ENCODE data around the gene DNAJA3.

Gene DNAJA3

DNA sequence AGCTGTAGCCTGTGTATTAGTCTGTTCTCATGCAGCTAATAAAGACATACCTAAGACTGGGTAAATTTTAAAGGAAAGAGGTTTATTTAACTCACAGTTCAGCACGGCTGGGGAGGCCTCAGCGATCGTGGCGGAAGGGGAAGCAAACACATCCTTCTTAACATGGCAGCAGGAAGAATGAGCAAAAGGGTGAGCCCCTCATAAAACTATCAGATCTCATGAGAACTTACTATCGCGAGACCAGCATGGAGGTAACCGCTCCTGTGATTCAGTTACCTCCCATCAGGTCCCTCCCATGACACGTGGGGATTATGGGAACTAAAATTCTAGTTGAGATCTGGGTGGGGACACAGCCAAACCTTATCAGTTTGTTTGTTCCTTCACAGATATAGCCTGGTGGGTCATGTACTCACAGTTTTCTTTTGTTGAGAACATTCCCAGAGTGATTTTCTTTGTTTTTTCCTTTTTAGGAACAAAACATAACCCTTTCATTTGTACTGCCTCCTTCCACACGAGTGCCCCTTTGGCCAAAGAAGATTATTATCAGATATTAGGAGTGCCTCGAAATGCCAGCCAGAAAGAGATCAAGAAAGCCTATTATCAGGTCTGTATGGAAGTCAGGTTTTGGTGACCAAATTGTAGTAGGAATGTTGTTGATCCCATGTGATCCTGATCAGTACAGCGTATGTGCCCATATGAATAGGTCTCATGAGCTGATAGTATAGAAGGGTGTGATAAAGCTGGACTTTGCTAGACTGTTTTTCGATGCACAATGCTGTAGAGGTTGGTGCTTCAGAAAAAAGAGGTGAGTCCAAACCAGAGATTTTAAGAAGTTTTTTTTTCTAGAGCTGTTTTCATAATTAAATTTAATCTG lies 8.5 kb downstream of the DNAJA3 start:
- peaks cover 62% of the 10 kb centered on the region for H3K36me3 ChIP-seq (ENCODE audit: insufficient read depth, low read depth, low read length)

GRCh38 chr16:4435337-4436067 lies 9.8 kb downstream of the DNAJA3 start:
- H3K27ac ChIP-seq (ENCODE audit: low read length), result no peak overlapping the region
- peaks cover 75% of the 10 kb centered on the region for H3K36me3 ChIP-seq (ENCODE audit: insufficient read depth, low read depth, low read length)
- no peaks in the 10 kb centered on the region for H3K27me3 ChIP-seq (ENCODE audit: insufficient read depth, low read length)
- H3K9me3 ChIP-seq (ENCODE audit: insufficient read depth, low read depth, low read length), result no peaks in the 10 kb centered on the region
- no peak overlapping the region for H3K9ac ChIP-seq (ENCODE audit: low read depth, low read length)
- H3K4me1 ChIP-seq (ENCODE audit: insufficient read depth, low read length), result no peaks in the 10 kb centered on the region
- H3K4me3 ChIP-seq (ENCODE audit: low read length), result no peak overlapping the region

More for the DNA sequence above, 8.5 kb downstream of the DNAJA3 start:
- H3K9ac ChIP-seq (ENCODE audit: low read depth, low read length), result no peak overlapping the region
- H3K4me3 ChIP-seq (ENCODE audit: low read length), result no peak overlapping the region
- H3K9me3 ChIP-seq (ENCODE audit: insufficient read depth, low read depth, low read length), result no peaks in the 10 kb centered on the region
- H3K4me1 ChIP-seq (ENCODE audit: insufficient read depth, low read length), result no peaks in the 10 kb centered on the region
- no peaks in the 10 kb centered on the region for H3K27me3 ChIP-seq (ENCODE audit: insufficient read depth, low read length)
- no peak overlapping the region for H3K27ac ChIP-seq (ENCODE audit: low read length)

DNA sequence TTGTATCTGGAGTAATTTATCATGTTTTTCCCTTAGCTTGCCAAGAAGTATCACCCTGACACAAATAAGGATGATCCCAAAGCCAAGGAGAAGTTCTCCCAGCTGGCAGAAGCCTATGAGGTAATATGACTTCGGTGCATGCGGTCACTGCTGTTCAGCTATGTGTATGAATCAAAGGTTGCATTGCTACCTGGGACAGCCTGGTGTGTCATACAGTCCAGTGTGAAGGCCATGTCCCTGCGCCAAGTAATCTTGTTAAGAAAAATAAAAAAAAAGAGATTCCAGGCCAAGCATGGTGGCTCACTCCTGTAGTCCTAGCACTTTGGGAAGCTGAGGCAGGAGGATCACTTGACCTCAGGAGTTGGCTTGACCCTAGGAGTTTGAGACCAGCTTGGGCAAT lies 11.7 kb downstream of the DNAJA3 start:
- Histone ChIP-seq H3K36me3 (ENCODE audit: insufficient read depth, low read depth, low read length) (peaks cover 88% of the 10 kb centered on the region), H3K9ac (ENCODE audit: low read depth, low read length) (no peak overlapping the region), H3K4me3 (ENCODE audit: low read length) (no peak overlapping the region), H3K4me1 (ENCODE audit: insufficient read depth, low read length) (no peaks in the 10 kb centered on the region), H3K27ac (ENCODE audit: low read length) (no peak overlapping the region), H3K27me3 (ENCODE audit: insufficient read depth, low read length) (no peaks in the 10 kb centered on the region), H3K9me3 (ENCODE audit: insufficient read depth, low read depth, low read length) (no peaks in the 10 kb centered on the region)

DNA sequence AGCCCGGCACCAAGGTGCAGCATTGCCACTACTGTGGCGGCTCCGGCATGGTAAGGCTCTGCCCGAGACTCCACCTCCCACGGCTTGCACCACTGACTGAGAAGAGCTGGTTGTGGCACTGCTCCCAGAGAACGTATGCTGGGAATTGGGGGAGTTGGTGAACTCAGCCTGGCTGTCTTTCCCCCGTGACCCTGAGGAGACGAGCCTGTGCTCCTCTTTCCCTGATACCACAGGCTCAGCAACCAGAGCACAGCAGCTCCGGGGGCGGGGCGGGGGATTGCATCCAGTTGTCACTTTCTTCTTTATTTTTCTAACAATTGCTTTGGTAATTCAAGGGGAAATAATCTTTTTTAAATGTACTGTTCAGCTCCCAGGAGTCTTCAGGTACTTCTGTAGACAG lies 16.7 kb downstream of the DNAJA3 start:
- no peaks in the 10 kb centered on the region for H3K9me3 ChIP-seq (ENCODE audit: insufficient read depth, low read depth, low read length)
- no peaks in the 10 kb centered on the region for H3K4me1 ChIP-seq (ENCODE audit: insufficient read depth, low read length)
- no peak overlapping the region for H3K27ac ChIP-seq (ENCODE audit: low read length)
- H3K9ac ChIP-seq (ENCODE audit: low read depth, low read length), result no peak overlapping the region
- peaks cover 92% of the 10 kb centered on the region for H3K36me3 ChIP-seq (ENCODE audit: insufficient read depth, low read depth, low read length)
- H3K27me3 ChIP-seq (ENCODE audit: insufficient read depth, low read length), result no peaks in the 10 kb centered on the region
- H3K4me3 ChIP-seq (ENCODE audit: low read length), result no peak overlapping the region

DNA sequence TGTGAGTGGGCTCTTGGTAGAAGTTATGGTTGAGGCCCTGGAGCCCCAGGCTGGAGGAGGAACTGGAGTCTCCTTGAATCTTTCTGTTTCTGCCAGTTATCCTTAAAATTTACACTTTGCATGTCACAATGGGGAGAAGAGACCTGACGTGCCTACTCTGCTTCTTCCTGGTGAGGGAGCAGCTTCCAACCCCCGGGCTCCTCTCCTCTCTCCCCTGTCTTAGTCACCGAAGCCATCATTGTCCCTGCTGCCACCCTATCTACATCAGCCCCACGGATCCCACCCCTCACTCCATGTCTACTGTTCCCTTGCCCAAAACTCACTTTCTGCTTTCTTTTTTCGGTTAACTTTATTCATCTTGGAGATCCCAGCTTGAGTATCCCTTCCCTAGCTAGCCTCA lies 17.6 kb downstream of the DNAJA3 start:
- no peak overlapping the region for H3K9ac ChIP-seq (ENCODE audit: low read depth, low read length)
- no peak overlapping the region for H3K27ac ChIP-seq (ENCODE audit: low read length)
- H3K9me3 ChIP-seq (ENCODE audit: insufficient read depth, low read depth, low read length), result no peaks in the 10 kb centered on the region
- no peak overlapping the region for H3K4me3 ChIP-seq (ENCODE audit: low read length)
- H3K4me1 ChIP-seq (ENCODE audit: insufficient read depth, low read length), result no peaks in the 10 kb centered on the region
- no peaks in the 10 kb centered on the region for H3K27me3 ChIP-seq (ENCODE audit: insufficient read depth, low read length)
- H3K36me3 ChIP-seq (ENCODE audit: insufficient read depth, low read depth, low read length), result peaks cover 88% of the 10 kb centered on the region

GRCh38 chr16:4443986-4444385 lies 18.3 kb downstream of the DNAJA3 start:
- Histone ChIP-seq H3K9ac (ENCODE audit: low read depth, low read length) (no peak overlapping the region), H3K27ac (ENCODE audit: low read length) (no peak overlapping the region), H3K4me3 (ENCODE audit: low read length) (no peak overlapping the region), H3K9me3 (ENCODE audit: insufficient read depth, low read depth, low read length) (no peaks in the 10 kb centered on the region), H3K36me3 (ENCODE audit: insufficient read depth, low read depth, low read length) (peaks cover 87% of the 10 kb centered on the region), H3K27me3 (ENCODE audit: insufficient read depth, low read length) (no peaks in the 10 kb centered on the region), H3K4me1 (ENCODE audit: insufficient read depth, low read length) (no peaks in the 10 kb centered on the region)

- H3K27ac ChIP-seq (ENCODE audit: low read length), result no peak overlapping the region
Observed at GRCh38 chr16:4450430-4450829, 24.8 kb downstream of the DNAJA3 start.

GRCh38 chr16:4450931-4451519 lies 25.4 kb downstream of the DNAJA3 start:
- Histone ChIP-seq H3K4me3 (ENCODE audit: low read length) (no peak overlapping the region), H3K27ac (ENCODE audit: low read length) (no peak overlapping the region), H3K27me3 (ENCODE audit: insufficient read depth, low read length) (no peaks in the 10 kb centered on the region), H3K9me3 (ENCODE audit: insufficient read depth, low read depth, low read length) (no peaks in the 10 kb centered on the region), H3K4me1 (ENCODE audit: insufficient read depth, low read length) (no peaks in the 10 kb centered on the region), H3K36me3 (ENCODE audit: insufficient read depth, low read depth, low read length) (peaks cover 87% of the 10 kb centered on the region), H3K9ac (ENCODE audit: low read depth, low read length) (no peak overlapping the region)

More at GRCh38 chr16:4450430-4450829, 24.8 kb downstream of the DNAJA3 start:
- H3K4me3 ChIP-seq (ENCODE audit: low read length), result no peak overlapping the region
- H3K4me1 ChIP-seq (ENCODE audit: insufficient read depth, low read length), result no peaks in the 10 kb centered on the region
- no peaks in the 10 kb centered on the region for H3K27me3 ChIP-seq (ENCODE audit: insufficient read depth, low read length)
- no peaks in the 10 kb centered on the region for H3K9me3 ChIP-seq (ENCODE audit: insufficient read depth, low read depth, low read length)
- no peak overlapping the region for H3K9ac ChIP-seq (ENCODE audit: low read depth, low read length)
- peaks cover 84% of the 10 kb centered on the region for H3K36me3 ChIP-seq (ENCODE audit: insufficient read depth, low read depth, low read length)

GRCh38 chr16:4452674-4453073 lies 27.0 kb downstream of the DNAJA3 start:
- peaks cover 85% of the 10 kb centered on the region for H3K36me3 ChIP-seq (ENCODE audit: insufficient read depth, low read depth, low read length)
- H3K27ac ChIP-seq (ENCODE audit: low read length), result no peak overlapping the region
- H3K4me3 ChIP-seq (ENCODE audit: low read length), result no peak overlapping the region
- H3K27me3 ChIP-seq (ENCODE audit: insufficient read depth, low read length), result no peaks in the 10 kb centered on the region
- H3K9me3 ChIP-seq (ENCODE audit: insufficient read depth, low read depth, low read length), result no peaks in the 10 kb centered on the region
- no peak overlapping the region for H3K9ac ChIP-seq (ENCODE audit: low read depth, low read length)
- H3K4me1 ChIP-seq (ENCODE audit: insufficient read depth, low read length), result no peaks in the 10 kb centered on the region

DNA sequence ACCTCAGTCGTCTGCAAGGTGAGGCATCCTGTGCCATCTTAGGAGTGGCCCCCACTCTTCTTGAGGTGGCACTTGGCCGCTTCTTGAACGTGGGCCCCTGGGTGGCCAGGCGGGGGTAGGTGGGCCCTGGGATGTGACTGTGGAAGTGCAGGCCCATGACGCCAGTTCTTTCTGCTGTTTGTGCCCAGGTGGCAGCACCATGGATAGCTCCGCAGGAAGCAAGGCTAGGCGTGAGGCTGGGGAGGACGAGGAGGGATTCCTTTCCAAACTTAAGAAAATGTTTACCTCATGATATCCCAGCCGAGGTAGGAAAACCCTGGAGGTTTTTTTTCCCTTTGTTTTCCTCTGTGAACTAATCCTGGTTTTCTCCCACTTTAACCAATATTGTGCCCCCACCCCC lies 29.0 kb downstream of the DNAJA3 start:
- Histone ChIP-seq H3K9me3 (ENCODE audit: insufficient read depth, low read depth, low read length) (no peaks in the 10 kb centered on the region), H3K4me3 (ENCODE audit: low read length) (no peak overlapping the region), H3K36me3 (ENCODE audit: insufficient read depth, low read depth, low read length) (peaks cover 79% of the 10 kb centered on the region), H3K27me3 (ENCODE audit: insufficient read depth, low read length) (no peaks in the 10 kb centered on the region), H3K9ac (ENCODE audit: low read depth, low read length) (no peak overlapping the region), H3K27ac (ENCODE audit: low read length) (no peak overlapping the region), H3K4me1 (ENCODE audit: insufficient read depth, low read length) (no peaks in the 10 kb centered on the region)

GRCh38 chr16:4455081-4455480 lies 29.4 kb downstream of the DNAJA3 start:
- no peaks in the 10 kb centered on the region for H3K4me1 ChIP-seq (ENCODE audit: insufficient read depth, low read length)
- H3K4me3 ChIP-seq (ENCODE audit: low read length), result no peak overlapping the region
- H3K9me3 ChIP-seq (ENCODE audit: insufficient read depth, low read depth, low read length), result no peaks in the 10 kb centered on the region
- H3K36me3 ChIP-seq (ENCODE audit: insufficient read depth, low read depth, low read length), result peaks cover 74% of the 10 kb centered on the region
- H3K27me3 ChIP-seq (ENCODE audit: insufficient read depth, low read length), result no peaks in the 10 kb centered on the region
- H3K9ac ChIP-seq (ENCODE audit: low read depth, low read length), result no peak overlapping the region
- H3K27ac ChIP-seq (ENCODE audit: low read length), result no peak overlapping the region

Data from iPS-20b (cell line).